GM19238 (cell line): ENCODE data around the gene TIGD7.
A peak's percentile ranks its signal among the peaks of the same experiment; 100 is the strongest.
"Not testable (repeated sequence)": the region's sequence is repeated elsewhere in the genome, so short reads cannot be mapped to it uniquely, and the experiment has no call there.

Experiments
- DNase-seq: peaks from one replicate; pipeline ENCODE4 v3.0.0; 2011; ENCODE audit warnings: low spot score; ENCODE audit not compliant: insufficient read length

TIGD7 gene

GRCh38 chr16:3282730-3283542 is 22.3 kb downstream of the TIGD7 start, which contains the start of gene ZNF263:
Gene ZNF263 (plus strand): TSS chr16:3283491. CDS start chr16:3283819, 328 bp downstream.
- peak; percentile 96 for DNase-seq

- DNase-seq = no peak
Measured at GRCh38 chr16:3282103-3282729, 23.0 kb downstream of the TIGD7 start.

DNA sequence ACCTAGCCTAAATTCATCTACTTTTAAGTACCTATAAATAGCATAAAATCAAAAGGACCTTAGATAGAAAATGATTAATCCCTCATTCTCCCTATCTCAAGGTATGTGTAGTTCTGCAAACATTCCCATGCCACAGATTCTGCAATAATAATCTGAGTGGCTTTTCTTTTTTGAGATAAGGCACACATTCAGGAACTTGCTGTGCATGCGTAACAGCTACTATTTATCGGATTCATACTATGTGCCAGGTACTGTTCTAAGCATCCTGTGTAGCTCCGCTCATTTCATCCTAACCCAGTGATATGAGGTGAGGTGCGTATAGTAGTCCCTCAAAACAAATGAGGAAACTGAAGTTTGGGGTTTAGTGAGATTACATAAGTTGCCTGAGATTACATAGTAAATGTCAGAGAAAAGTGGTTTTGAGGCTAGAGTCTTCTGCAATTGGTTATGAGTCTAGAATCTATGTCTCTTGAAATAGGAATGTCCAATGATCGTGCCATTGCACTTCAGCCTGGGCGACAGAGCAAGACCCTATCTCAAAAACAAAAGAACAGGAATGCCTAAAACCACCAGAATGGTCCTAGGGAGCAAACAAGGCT is 23.9 kb downstream of the TIGD7 start:
- no peak for DNase-seq

DNA sequence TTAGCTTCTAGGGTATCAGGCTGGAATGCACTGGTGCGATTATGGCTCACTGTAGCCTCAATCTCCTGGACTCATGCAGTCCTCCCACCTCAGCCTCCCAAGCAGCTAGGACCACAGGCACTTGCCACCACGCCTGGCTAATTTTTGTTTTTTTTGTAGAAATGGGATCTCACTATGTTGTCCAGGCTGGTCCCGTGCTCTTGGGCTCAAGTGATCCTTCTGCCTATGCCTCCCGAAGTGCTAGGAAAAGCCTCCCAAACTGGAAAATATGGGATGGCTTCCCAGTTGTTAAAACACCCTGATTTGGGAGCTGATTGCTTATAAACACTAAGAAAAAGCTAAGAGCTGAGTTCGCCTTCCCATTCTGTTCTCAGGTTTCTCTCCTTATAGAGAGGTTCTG is 28.6 kb downstream of the TIGD7 start:
- DNase-seq = no peak

- DNase-seq = no peak
Measured at GRCh38 chr16:3274947-3275346, 30.3 kb downstream of the TIGD7 start.

- DNase-seq = no peak
Measured at GRCh38 chr16:3274490-3274889, 30.7 kb downstream of the TIGD7 start.

DNA sequence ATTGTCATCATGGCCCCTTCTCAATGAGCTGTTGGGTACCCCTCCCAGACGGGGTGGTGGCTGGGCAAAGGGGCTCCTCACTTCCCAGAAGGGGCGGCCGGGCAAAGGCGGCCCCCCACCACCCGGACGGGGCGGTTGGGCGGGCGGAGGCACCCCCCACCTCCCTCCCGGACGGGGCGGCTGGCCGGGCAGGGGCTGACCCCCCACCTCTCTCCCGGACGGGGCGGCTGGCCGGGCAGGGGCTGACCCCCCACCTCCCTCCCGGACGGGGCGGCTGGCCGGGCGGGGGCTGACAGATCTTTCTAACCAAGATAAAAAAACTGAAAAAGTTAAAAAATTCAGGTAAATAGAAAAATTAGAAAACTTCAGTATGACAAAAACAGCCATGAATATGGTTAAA is 33.9 kb downstream of the TIGD7 start:
- DNase-seq = not testable (repeated sequence)

DNA sequence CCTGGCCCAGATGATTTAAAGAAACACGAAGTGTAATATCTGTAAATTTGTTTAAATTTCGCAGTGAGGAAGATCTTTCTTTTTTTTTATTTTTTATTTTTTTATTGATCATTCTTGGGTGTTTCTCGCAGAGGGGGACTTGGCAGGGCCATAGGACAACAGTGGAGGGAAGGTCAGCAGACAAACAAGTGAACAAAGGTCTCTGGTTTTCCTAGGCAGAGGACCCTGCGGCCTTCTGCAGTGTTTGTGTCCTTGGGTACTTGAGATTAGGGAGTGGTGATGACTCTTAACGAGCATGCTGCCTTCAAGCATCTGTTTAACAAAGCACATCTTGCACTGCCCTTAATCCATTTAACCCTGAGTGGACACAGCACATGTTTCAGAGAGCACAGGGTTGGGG is 34.5 kb downstream of the TIGD7 start:
- DNase-seq = not testable (repeated sequence)

GRCh38 chr16:3268294-3268693 is 36.9 kb downstream of the TIGD7 start:
- DNase-seq = no peak

- no peak for DNase-seq
Measured at GRCh38 chr16:3266873-3267537, 38.2 kb downstream of the TIGD7 start.

- DNase-seq = peak; percentile 97
Measured at GRCh38 chr16:3264137-3265036, 40.8 kb downstream of the TIGD7 start.

DNA sequence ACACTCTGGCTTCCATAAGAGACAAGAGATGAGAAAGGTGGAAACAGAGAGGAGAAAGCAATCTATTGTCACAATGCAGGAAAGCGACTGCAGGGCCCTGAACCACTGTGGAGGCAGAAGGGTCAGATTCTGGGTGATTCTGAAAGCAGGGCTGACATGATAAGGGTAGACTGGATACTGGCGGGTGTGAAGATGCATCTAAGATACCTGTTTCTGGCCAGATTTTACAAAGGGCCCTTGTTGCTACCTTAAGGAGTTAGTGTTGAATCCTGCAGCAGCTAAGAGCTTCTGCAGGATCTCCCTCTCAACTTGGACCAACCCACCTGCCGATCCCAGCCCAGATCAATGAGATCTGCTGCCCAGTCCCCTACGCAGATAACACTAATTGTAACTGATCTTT is 42.7 kb downstream of the TIGD7 start:
- no peak for DNase-seq

- DNase-seq = no peak
Measured at GRCh38 chr16:3259836-3260235, 45.4 kb downstream of the TIGD7 start.

- no peak for DNase-seq
Measured at GRCh38 chr16:3256866-3257465, 48.3 kb downstream of the TIGD7 start.

DNA sequence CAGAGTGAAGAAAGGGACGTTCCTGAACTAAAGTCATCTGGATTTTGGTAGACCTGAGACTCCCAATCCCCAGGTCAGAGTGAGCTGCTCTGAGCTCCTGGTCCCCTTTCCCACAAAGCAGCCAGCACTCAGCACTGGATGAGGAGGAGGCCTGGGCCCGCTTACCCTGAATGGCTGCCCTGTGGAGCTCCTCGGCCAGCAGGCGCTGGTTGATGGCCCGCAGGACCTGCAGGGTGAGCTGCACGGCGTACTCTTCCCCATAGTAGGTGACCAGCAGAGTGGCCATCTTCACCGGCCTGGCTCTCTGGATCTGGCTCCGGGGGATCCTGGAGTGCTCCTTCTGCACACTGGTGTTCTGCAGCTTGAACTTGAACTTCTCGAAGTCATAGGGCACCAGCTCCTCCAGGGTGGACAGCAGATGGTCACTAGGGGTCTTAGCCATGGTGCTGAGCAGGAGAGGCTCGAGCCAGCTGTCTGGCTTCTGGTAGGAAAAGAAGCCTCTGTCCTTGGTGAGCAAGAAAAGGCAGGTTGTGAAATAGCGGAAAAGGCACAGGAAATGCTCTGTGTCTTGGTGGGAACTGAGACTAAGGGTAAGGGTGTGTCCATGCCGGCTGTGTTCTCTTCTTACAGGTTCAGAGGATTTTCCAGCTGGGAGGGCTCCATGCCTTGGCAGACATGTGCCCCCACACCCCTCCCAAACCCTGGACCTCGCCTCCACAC is 48.9 kb downstream of the TIGD7 start, which contains the start of gene MEFV:
Gene MEFV (minus strand): TSS at position 488 of the 720 bp plus-strand sequence. CDS start 46 bp downstream, at position 442.
- DNase-seq = no peak

- DNase-seq = no peak
Measured at GRCh38 chr16:3254309-3254708, 50.9 kb downstream of the TIGD7 start.

DNA sequence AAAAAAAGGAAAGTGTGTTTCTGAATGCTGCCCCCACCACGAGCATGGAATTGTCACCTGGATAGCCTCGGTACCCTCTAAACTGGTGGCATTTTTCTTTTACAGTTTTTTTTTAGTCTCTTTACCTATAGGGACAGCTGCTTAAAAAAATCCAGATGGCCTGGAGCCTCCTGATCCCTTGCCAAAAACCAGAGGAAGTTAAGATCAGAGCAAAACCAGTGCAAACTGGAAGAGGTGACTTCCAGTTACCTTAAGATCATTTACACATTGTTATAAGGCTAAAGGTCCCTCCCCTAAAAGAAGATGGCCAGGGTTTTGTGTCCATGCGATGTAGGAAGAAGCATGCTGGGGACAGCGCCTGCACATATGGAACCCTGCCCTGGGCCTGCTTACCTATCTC is 52.3 kb downstream of the TIGD7 start:
- no peak for DNase-seq

DNA sequence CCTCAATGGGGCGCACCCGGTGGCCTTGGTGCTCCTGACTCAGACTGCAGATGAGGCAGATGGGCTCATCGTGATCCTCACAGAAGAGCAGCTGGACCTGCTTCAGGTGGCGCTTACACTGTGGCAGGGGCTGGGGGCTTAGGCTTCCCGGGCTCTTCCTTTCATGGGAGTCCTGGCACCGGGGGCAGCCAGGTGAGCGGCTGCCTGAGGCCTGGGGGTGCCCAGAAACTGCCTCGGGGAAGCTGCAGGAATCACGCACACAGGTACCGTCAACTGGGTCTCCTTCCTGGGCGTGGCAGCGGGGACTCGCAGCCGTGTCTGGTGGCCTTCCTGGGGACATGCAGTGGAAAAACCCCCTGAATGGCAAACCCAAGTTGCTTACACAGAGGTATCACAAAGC is 55.8 kb downstream of the TIGD7 start:
- no peak for DNase-seq

GRCh38 chr16:3249020-3249419 is 56.2 kb downstream of the TIGD7 start:
- no peak for DNase-seq
